ENCODE data around the gene PDCD5.

PDCD5 gene

GRCh38 chr19:32606289-32606688 is 25.3 kb downstream of the PDCD5 start:
- Histone ChIP-seq H3K4me1 (ENCODE audit: control insufficient read depth, insufficient read depth, low read length) (no peaks in the 10 kb centered on the region), H3K27ac (ENCODE audit: low read length) (no peak overlapping the region), H3K9me3 (ENCODE audit: control insufficient read depth, insufficient read depth, low read length) (no peaks in the 10 kb centered on the region), H3K27me3 (ENCODE audit: control insufficient read depth, insufficient read depth, low read length) (no peaks in the 10 kb centered on the region), H3K4me3 (ENCODE audit: low read length) (no peak overlapping the region), H3K36me3 (ENCODE audit: control insufficient read depth, insufficient read depth, low read length) (peaks cover 21% of the 10 kb centered on the region)
- WGBS (ENCODE audit: insufficient coverage, insufficient read length) = no CpG with 5 or more reads among the region's 15 CpGs
- no peak for DNase-seq (ENCODE audit: low read depth, low spot score)

- no CpG with 5 or more reads among the region's 20 CpGs for WGBS (ENCODE audit: insufficient coverage, insufficient read length)
- H3K4me3 ChIP-seq (ENCODE audit: low read length) = no peak overlapping the region
- H3K36me3 ChIP-seq (ENCODE audit: control insufficient read depth, insufficient read depth, low read length) = peaks cover 21% of the 10 kb centered on the region
- no peak overlapping the region for H3K27ac ChIP-seq (ENCODE audit: low read length)
- H3K4me1 ChIP-seq (ENCODE audit: control insufficient read depth, insufficient read depth, low read length) = no peaks in the 10 kb centered on the region
- H3K27me3 ChIP-seq (ENCODE audit: control insufficient read depth, insufficient read depth, low read length) = no peaks in the 10 kb centered on the region
- no peaks in the 10 kb centered on the region for H3K9me3 ChIP-seq (ENCODE audit: control insufficient read depth, insufficient read depth, low read length)
- DNase-seq (ENCODE audit: low read depth, low spot score) = no peak
Measured at GRCh38 chr19:32607479-32607878, 26.5 kb downstream of the PDCD5 start.

- peaks cover 17% of the 10 kb centered on the region for H3K36me3 ChIP-seq (ENCODE audit: control insufficient read depth, insufficient read depth, low read length)
- H3K4me3 ChIP-seq (ENCODE audit: low read length) = no peak overlapping the region
- no peaks in the 10 kb centered on the region for H3K9me3 ChIP-seq (ENCODE audit: control insufficient read depth, insufficient read depth, low read length)
- no peaks in the 10 kb centered on the region for H3K27me3 ChIP-seq (ENCODE audit: control insufficient read depth, insufficient read depth, low read length)
- WGBS (ENCODE audit: insufficient coverage, insufficient read length) = no CpG with 5 or more reads among the region's 5 CpGs
- no peak overlapping the region for H3K27ac ChIP-seq (ENCODE audit: low read length)
- no peaks in the 10 kb centered on the region for H3K4me1 ChIP-seq (ENCODE audit: control insufficient read depth, insufficient read depth, low read length)
- no peak for DNase-seq (ENCODE audit: low read depth, low spot score)
Measured at GRCh38 chr19:32611161-32611560, 30.2 kb downstream of the PDCD5 start.

GRCh38 chr19:32613008-32613407 is 32.0 kb downstream of the PDCD5 start:
- no peaks in the 10 kb centered on the region for H3K27me3 ChIP-seq (ENCODE audit: control insufficient read depth, insufficient read depth, low read length)
- H3K4me1 ChIP-seq (ENCODE audit: control insufficient read depth, insufficient read depth, low read length) = no peaks in the 10 kb centered on the region
- peaks cover 11% of the 10 kb centered on the region for H3K36me3 ChIP-seq (ENCODE audit: control insufficient read depth, insufficient read depth, low read length)
- H3K27ac ChIP-seq (ENCODE audit: low read length) = no peak overlapping the region
- no peak overlapping the region for H3K4me3 ChIP-seq (ENCODE audit: low read length)
- no peak for DNase-seq (ENCODE audit: low read depth, low spot score)
- WGBS (ENCODE audit: insufficient coverage, insufficient read length) = no CpG with 5 or more reads among the region's 4 CpGs
- no peaks in the 10 kb centered on the region for H3K9me3 ChIP-seq (ENCODE audit: control insufficient read depth, insufficient read depth, low read length)

GRCh38 chr19:32614916-32615315 is 33.9 kb downstream of the PDCD5 start:
- Histone ChIP-seq H3K9me3 (ENCODE audit: control insufficient read depth, insufficient read depth, low read length) (no peaks in the 10 kb centered on the region), H3K27me3 (ENCODE audit: control insufficient read depth, insufficient read depth, low read length) (no peaks in the 10 kb centered on the region), H3K4me1 (ENCODE audit: control insufficient read depth, insufficient read depth, low read length) (no peaks in the 10 kb centered on the region), H3K27ac (ENCODE audit: low read length) (no peak overlapping the region), H3K36me3 (ENCODE audit: control insufficient read depth, insufficient read depth, low read length) (peaks cover 24% of the 10 kb centered on the region), H3K4me3 (ENCODE audit: low read length) (no peak overlapping the region)
- no peak for DNase-seq (ENCODE audit: low read depth, low spot score)
- no CpG with 5 or more reads among the region's 7 CpGs for WGBS (ENCODE audit: insufficient coverage, insufficient read length)

GRCh38 chr19:32615569-32615968 is 34.6 kb downstream of the PDCD5 start:
- Histone ChIP-seq H3K4me3 (ENCODE audit: low read length) (no peak overlapping the region), H3K27me3 (ENCODE audit: control insufficient read depth, insufficient read depth, low read length) (no peaks in the 10 kb centered on the region), H3K4me1 (ENCODE audit: control insufficient read depth, insufficient read depth, low read length) (no peaks in the 10 kb centered on the region), H3K9me3 (ENCODE audit: control insufficient read depth, insufficient read depth, low read length) (no peaks in the 10 kb centered on the region), H3K27ac (ENCODE audit: low read length) (no peak overlapping the region), H3K36me3 (ENCODE audit: control insufficient read depth, insufficient read depth, low read length) (peaks cover 25% of the 10 kb centered on the region)
- no peak for DNase-seq (ENCODE audit: low read depth, low spot score)
- WGBS (ENCODE audit: insufficient coverage, insufficient read length) = 100% methylated on average over 4 of the region's 11 CpGs

GRCh38 chr19:32619051-32619685 is 38.2 kb downstream of the PDCD5 start:
- Histone ChIP-seq H3K9me3 (ENCODE audit: control insufficient read depth, insufficient read depth, low read length) (no peaks in the 10 kb centered on the region), H3K4me3 (ENCODE audit: low read length) (no peak overlapping the region), H3K36me3 (ENCODE audit: control insufficient read depth, insufficient read depth, low read length) (peaks cover 33% of the 10 kb centered on the region), H3K27me3 (ENCODE audit: control insufficient read depth, insufficient read depth, low read length) (no peaks in the 10 kb centered on the region), H3K27ac (ENCODE audit: low read length) (no peak overlapping the region), H3K4me1 (ENCODE audit: control insufficient read depth, insufficient read depth, low read length) (no peaks in the 10 kb centered on the region)
- no peak for DNase-seq (ENCODE audit: low read depth, low spot score)
- WGBS (ENCODE audit: insufficient coverage, insufficient read length) = no CpG with 5 or more reads among the region's 23 CpGs

- Histone ChIP-seq H3K36me3 (ENCODE audit: control insufficient read depth, insufficient read depth, low read length) (peaks cover 32% of the 10 kb centered on the region), H3K27me3 (ENCODE audit: control insufficient read depth, insufficient read depth, low read length) (no peaks in the 10 kb centered on the region)
Measured at GRCh38 chr19:32622002-32622401, 41.0 kb downstream of the PDCD5 start.

GRCh38 chr19:32624410-32624809 is 43.4 kb downstream of the PDCD5 start:
- no CpG with 5 or more reads among the region's 6 CpGs for WGBS (ENCODE audit: insufficient coverage, insufficient read length)
- Histone ChIP-seq H3K9me3 (ENCODE audit: control insufficient read depth, insufficient read depth, low read length) (no peaks in the 10 kb centered on the region), H3K4me3 (ENCODE audit: low read length) (no peak overlapping the region), H3K27ac (ENCODE audit: low read length) (no peak overlapping the region), H3K27me3 (ENCODE audit: control insufficient read depth, insufficient read depth, low read length) (no peaks in the 10 kb centered on the region), H3K36me3 (ENCODE audit: control insufficient read depth, insufficient read depth, low read length) (peaks cover 31% of the 10 kb centered on the region), H3K4me1 (ENCODE audit: control insufficient read depth, insufficient read depth, low read length) (no peaks in the 10 kb centered on the region)
- DNase-seq (ENCODE audit: low read depth, low spot score) = no peak

More at GRCh38 chr19:32622002-32622401, 41.0 kb downstream of the PDCD5 start:
- H3K4me1 ChIP-seq (ENCODE audit: control insufficient read depth, insufficient read depth, low read length) = no peaks in the 10 kb centered on the region
- no CpG with 5 or more reads among the region's 12 CpGs for WGBS (ENCODE audit: insufficient coverage, insufficient read length)
- H3K4me3 ChIP-seq (ENCODE audit: low read length) = no peak overlapping the region
- H3K27ac ChIP-seq (ENCODE audit: low read length) = no peak overlapping the region
- H3K9me3 ChIP-seq (ENCODE audit: control insufficient read depth, insufficient read depth, low read length) = no peaks in the 10 kb centered on the region
- DNase-seq (ENCODE audit: low read depth, low spot score) = no peak

- Histone ChIP-seq H3K4me1 (ENCODE audit: control insufficient read depth, insufficient read depth, low read length) (no peaks in the 10 kb centered on the region), H3K27ac (ENCODE audit: low read length) (no peak overlapping the region), H3K4me3 (ENCODE audit: low read length) (no peak overlapping the region), H3K36me3 (ENCODE audit: control insufficient read depth, insufficient read depth, low read length) (peaks cover 34% of the 10 kb centered on the region), H3K9me3 (ENCODE audit: control insufficient read depth, insufficient read depth, low read length) (no peaks in the 10 kb centered on the region), H3K27me3 (ENCODE audit: control insufficient read depth, insufficient read depth, low read length) (no peaks in the 10 kb centered on the region)
- WGBS (ENCODE audit: insufficient coverage, insufficient read length) = no CpG with 5 or more reads among the region's 4 CpGs
- DNase-seq (ENCODE audit: low read depth, low spot score) = no peak
Measured at GRCh38 chr19:32626969-32627368, 46.0 kb downstream of the PDCD5 start.

GRCh38 chr19:32627714-32628270 is 46.8 kb downstream of the PDCD5 start:
- no peak overlapping the region for H3K27ac ChIP-seq (ENCODE audit: low read length)
- no peaks in the 10 kb centered on the region for H3K9me3 ChIP-seq (ENCODE audit: control insufficient read depth, insufficient read depth, low read length)
- H3K27me3 ChIP-seq (ENCODE audit: control insufficient read depth, insufficient read depth, low read length) = no peaks in the 10 kb centered on the region
- H3K36me3 ChIP-seq (ENCODE audit: control insufficient read depth, insufficient read depth, low read length) = peaks cover 29% of the 10 kb centered on the region
- no peaks in the 10 kb centered on the region for H3K4me1 ChIP-seq (ENCODE audit: control insufficient read depth, insufficient read depth, low read length)
- no CpG with 5 or more reads among the region's 15 CpGs for WGBS (ENCODE audit: insufficient coverage, insufficient read length)
- no peak for DNase-seq (ENCODE audit: low read depth, low spot score)
- H3K4me3 ChIP-seq (ENCODE audit: low read length) = no peak overlapping the region
